ENCODE measurements around the gene FAM50A.

Gene FAM50A

GRCh38 chrX:154463611-154464220 lies 19.8 kb downstream of the FAM50A start:
- no peak for DNase-seq (ENCODE audit: low read depth in 2 of 2)

DNA sequence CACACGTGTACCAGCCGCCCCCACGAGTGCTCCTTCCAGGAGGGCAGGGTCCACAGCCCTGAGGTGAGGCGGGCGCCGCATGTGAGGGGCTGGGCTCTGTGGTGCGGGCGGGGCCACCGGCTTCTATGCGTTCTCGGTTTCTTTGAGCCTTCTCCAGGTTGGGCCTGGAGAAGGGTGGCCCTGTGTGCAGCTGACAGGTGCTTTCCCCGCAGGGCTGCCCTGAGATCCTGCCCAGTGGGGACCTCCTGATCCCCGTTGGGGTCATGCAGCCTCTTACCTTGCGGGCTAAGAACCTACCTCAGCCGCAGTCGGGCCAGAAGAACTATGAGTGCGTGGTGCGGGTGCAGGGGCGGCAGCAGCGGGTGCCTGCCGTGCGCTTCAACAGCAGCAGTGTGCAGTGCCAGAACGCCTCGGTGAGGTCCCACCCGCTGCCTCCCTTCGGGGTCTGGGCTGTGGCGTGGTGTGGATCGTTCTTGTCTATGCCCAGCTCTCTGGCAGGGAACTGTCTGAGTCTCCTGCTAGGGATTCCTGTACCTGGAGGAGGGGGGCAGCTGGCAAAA lies 20.9 kb downstream of the FAM50A start:
- DNase-seq (ENCODE audit: low read depth in 2 of 2), result no peak

DNA sequence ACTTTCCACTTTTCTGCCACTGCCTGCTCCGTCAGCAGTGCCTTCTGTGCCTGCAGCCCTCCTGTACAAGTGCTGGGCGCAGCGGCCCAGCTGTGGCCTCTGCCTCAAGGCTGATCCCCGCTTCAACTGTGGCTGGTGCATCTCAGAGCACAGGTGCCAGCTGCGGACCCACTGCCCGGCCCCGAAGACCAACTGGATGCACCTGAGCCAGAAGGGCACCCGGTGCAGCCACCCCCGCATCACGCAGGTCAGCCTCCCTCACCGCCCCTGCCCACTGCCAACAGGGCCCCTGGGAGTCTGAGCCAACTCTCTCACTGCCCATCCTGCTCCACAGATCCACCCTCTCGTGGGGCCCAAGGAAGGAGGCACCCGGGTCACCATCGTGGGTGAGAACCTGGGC lies 21.7 kb downstream of the FAM50A start:
- DNase-seq (ENCODE audit: low read depth in 2 of 2), result no peak

DNA sequence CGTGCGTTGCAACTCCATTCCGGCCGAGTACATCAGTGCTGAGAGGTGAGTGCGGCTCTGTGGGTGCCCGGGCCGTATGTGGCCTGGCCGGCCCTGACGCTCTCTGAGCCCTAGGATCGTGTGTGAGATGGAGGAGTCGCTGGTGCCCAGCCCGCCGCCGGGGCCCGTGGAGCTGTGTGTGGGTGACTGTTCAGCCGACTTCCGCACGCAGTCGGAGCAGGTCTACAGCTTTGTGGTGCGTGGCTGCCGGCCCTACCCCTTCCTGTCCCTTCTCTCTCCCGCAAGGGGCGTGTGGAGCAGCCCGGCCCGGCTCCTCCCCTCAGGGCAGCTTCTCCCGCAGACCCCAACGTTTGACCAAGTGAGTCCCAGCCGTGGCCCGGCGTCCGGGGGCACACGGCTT lies 22.1 kb downstream of the FAM50A start:
- DNase-seq (ENCODE audit: low read depth in 2 of 2), result no peak

- DNase-seq (ENCODE audit: low read depth in 2 of 2), result no peak
These were observed 23.0 kb downstream of the FAM50A start for GRCh38 chrX:154466907-154467306.

- no peak for DNase-seq (ENCODE audit: low read depth in 2 of 2)
These were observed 23.6 kb downstream of the FAM50A start for GRCh38 chrX:154467556-154467955.

DNA sequence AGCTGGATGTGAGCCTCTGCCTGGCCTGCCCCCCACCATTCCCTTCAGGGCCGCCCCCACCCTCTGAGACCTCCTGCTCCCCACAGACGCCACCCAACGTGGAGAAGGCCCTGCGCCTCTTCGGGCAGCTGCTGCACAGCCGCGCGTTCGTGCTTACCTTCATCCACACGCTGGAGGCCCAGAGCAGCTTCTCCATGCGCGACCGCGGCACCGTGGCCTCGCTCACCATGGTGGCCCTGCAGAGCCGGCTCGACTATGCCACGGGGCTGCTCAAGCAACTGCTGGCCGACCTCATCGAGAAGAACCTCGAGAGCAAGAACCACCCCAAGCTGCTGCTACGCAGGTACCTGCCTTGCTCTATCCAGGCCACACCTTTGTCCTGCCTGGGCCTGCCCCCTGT lies 24.3 kb downstream of the FAM50A start:
- no peak for DNase-seq (ENCODE audit: low read depth in 2 of 2)

GRCh38 chrX:154469114-154469513 lies 25.2 kb downstream of the FAM50A start:
- DNase-seq (ENCODE audit: low read depth in 2 of 2), result no peak

GRCh38 chrX:154469880-154470279 lies 25.9 kb downstream of the FAM50A start:
- DNase-seq (ENCODE audit: low read depth in 2 of 2), result no peak

GRCh38 chrX:154470434-154470833 lies 26.5 kb downstream of the FAM50A start:
- DNase-seq (ENCODE audit: low read depth in 2 of 2), result no peak

DNA sequence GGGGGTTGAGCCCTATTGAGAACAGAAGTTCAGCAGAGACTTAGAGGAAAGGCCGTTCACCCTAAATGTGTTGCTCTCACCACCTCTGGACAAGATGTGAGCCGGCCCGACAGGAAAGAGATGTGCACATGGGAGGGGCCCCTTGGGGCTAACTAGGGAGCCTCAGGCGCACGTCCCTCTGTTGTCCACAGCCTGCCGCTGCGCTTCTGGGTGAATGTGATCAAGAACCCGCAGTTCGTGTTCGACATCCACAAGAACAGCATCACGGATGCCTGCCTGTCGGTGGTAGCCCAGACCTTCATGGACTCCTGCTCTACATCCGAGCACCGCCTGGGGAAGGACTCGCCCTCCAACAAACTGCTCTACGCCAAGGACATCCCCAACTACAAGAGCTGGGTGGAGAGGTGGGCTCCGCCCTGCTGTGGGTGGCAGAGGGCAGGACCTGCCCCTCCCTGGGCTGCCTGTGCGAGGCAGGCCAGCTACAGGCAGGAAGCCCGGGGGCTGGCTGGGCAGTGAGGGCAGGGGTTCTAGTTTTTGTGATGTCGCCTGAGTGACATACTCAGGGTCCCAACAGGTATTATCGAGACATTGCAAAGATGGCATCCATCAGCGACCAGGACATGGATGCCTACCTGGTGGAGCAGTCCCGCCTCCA lies 27.1 kb downstream of the FAM50A start:
- DNase-seq (ENCODE audit: low read depth in 2 of 2), result no peak

GRCh38 chrX:154471839-154472684 lies 28.1 kb downstream of the FAM50A start:
- DNase-seq (ENCODE audit: low read depth in 2 of 2), result no peak

- DNase-seq (ENCODE audit: low read depth in 2 of 2), result no peak
These were observed 29.0 kb downstream of the FAM50A start for GRCh38 chrX:154472685-154473632.

DNA sequence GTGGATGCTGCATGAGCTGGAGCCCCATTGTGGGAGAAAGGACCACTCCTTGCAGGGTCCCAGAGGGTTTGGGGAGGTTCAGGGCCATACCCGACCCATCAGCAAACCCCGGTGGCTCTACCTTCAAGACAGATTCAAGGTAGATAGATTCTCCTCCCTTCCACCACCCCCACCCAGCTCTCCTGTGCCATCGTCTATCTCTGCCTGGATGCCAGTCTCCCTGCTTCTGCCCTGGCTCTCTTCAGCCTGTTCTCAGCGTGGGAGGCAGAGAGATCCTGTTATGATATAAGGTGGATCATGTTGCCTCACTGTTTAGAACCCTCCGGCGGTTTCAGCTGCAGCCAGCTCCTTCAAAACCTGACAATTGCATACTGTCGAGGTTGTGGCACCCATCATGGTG lies 29.7 kb downstream of the FAM50A start:
- DNase-seq (ENCODE audit: low read depth in 2 of 2), result no peak

DNA sequence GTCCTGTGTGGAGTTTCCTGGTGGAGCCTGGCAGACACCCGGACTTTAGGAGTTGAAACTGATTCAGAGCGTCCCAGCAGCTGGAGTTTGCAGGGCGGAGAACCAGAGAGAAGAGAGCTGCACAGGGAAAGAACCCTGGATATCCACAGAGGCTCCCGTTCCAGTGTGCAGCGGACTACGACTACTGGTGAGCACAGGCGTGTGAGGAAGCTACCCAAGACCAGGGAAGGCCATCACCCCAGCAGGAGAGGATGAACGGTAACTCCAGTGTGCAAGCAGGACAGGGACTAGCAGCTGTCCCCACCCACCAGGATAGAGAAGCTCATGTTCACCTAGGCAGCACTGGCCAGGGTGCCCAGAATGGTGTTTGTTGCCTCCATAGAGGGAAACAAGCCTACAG lies 32.9 kb downstream of the FAM50A start:
- DNase-seq (ENCODE audit: low read depth in 2 of 2), result no peak

- DNase-seq (ENCODE audit: low read depth in 2 of 2), result no peak
These were observed 34.0 kb downstream of the FAM50A start for GRCh38 chrX:154477891-154478477.

DNA sequence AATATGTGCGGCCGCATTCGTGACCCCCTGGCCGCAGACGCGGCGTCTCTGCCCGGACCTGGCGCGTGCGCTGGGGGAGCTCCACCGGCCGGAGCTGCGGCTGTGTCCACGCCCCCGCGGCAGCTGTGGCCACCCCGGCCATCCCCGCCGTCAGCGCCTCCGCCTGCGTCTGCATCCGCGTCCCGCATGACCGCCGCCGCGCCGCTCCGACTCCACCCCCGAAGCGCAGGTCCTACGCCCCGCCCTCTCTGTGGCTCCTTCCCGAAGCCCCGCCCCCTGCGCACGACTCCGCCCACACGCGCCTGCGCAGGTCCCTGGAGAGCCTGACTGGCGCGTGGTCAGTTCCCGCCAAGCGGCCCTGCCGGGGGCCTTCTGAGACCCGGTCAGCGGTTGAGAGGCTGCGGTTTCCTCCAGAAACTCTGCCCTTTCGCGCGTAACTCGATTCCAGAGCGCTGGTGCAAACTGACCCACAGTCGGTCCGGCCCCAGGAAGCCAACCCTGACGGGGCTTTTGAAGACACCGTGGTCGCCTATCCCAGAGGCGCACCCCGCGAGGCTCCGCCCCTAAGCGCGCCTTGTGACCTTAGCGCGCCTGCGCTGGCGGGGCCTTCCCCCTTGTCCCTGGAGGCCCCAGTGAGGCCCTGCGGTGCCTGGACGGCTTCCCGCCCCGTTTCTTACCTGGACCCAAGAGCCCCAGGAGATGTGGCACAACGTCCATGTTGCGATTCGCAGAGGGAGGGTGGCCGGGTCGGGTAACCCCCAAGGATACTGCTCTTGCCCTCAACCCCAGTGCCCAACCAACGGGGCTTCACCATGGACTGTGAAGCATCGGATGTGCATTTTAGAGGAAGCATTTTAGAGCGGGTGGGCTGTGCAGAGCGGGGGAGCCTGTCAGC lies 35.0 kb downstream of the FAM50A start, which contains the start of gene LAGE3:
Gene LAGE3 (minus strand): TSS at position 554 of the 895 bp plus-strand sequence. CDS start 366 bp downstream, at position 188.
- DNase-seq (ENCODE audit: low read depth in 2 of 2), result peak; percentile 88 to 89

- DNase-seq (ENCODE audit: low read depth in 2 of 2), result no peak
These were observed 37.3 kb downstream of the FAM50A start for GRCh38 chrX:154481195-154481594.

DNA sequence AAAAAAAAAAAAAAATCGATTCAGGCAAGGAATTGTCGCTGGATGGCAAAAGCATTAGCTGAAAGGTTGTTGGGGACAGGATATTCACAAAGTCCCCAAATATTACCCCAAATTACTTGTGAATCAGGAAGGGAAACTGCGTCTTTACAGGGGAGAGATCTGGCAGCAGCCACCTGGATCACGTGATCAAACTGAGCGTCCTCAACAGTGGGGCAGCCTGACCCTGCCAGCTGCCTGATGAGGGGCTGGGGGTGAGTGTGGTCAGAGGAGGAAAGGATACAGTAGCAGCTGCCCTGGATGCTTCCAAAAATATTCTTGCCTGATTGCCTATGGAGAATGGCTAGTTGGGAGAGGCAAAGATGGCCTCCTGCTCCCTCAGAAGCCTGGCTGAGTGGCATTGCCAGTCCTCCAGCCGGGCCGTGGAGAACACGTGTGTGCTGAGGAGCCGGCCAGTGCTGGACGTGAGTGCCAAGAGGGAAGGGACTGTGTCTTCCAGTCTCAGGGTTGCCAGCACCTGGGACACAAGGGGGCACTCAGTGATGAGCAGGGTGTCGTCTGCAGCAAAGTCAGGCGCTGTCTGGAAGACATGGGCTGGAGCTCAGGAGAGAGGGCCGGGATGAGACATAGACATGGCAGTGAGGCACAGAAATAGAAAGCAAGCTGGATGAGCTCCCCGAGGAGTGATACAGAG lies 38.1 kb downstream of the FAM50A start:
- DNase-seq (ENCODE audit: low read depth in 2 of 2), result no peak

All from stimulated activated CD8-positive, alpha-beta memory T cell treated with anti-CD3 and anti-CD28 coated beads, Interleukin-7, amount 100 ng/mL, for 1 hour (primary cell).